NCI-H1092 treated with DMSO at 0.1 percent for 48 hours (cell line): Measurements from ENCODE around the gene HOXA6.

ENCODE experiments used
- DNase-seq: peaks from one replicate; lab custom pipeline; 2025; lab: John Stamatoyannopoulos, UW

The HOXA6 gene

GRCh38 chr7:27137640-27138315, 9.8 kb downstream of the HOXA6 start:
- no peak for DNase-seq

- no peak for DNase-seq
These were observed 13.2 kb downstream of the HOXA6 start for GRCh38 chr7:27134392-27134791.

GRCh38 chr7:27133409-27134231, 14.0 kb downstream of the HOXA6 start:
- DNase-seq: no peak

- DNase-seq: no peak
These were observed 14.6 kb downstream of the HOXA6 start for GRCh38 chr7:27132978-27133377.

- DNase-seq: no peak
These were observed 15.4 kb downstream of the HOXA6 start for GRCh38 chr7:27132214-27132613.

- no peak for DNase-seq
These were observed 16.2 kb downstream of the HOXA6 start for GRCh38 chr7:27131390-27131819.

GRCh38 chr7:27130540-27131389, 16.8 kb downstream of the HOXA6 start, which contains the start of gene HOXA4:
Gene HOXA4 (minus strand): TSS chr7:27130757. CDS start chr7:27130733, 24 bp downstream.
- peak; percentile 95 for DNase-seq

GRCh38 chr7:27129729-27130539, 17.6 kb downstream of the HOXA6 start:
- DNase-seq: peak; percentile 84

GRCh38 chr7:27128776-27129728, 18.5 kb downstream of the HOXA6 start:
- DNase-seq: no peak

- no peak for DNase-seq
These were observed 19.5 kb downstream of the HOXA6 start for GRCh38 chr7:27128034-27128433.

- no peak for DNase-seq
These were observed 20.8 kb downstream of the HOXA6 start for GRCh38 chr7:27126596-27127327.

GRCh38 chr7:27125986-27126394, 21.6 kb downstream of the HOXA6 start:
- DNase-seq: no peak

- no peak for DNase-seq
These were observed 22.5 kb downstream of the HOXA6 start for GRCh38 chr7:27124902-27125689.

GRCh38 chr7:27124096-27124901, 23.3 kb downstream of the HOXA6 start:
- DNase-seq: no peak

GRCh38 chr7:27123477-27124053, 24.0 kb downstream of the HOXA6 start:
- no peak for DNase-seq

GRCh38 chr7:27123007-27123476, 24.5 kb downstream of the HOXA6 start:
- DNase-seq: no peak
